Muscle layer of colon (tissue), 2 donors: ENCODE measurements around the gene AP3S1.
A peak's percentile ranks its signal among the peaks of the same experiment; 100 is the strongest.
"Not testable (repeated sequence)": the region's sequence is repeated elsewhere in the genome, so short reads cannot be mapped to it uniquely, and the experiment has no call there.

Experiments
- H3K27ac ChIP-seq: one replicate; pipeline ENCODE4 v1.7.0; 2013; ENCODE audit warnings: low read depth, mild to moderate bottlenecking, low read length, moderate library complexity
- H3K27me3 ChIP-seq, 2 donors: one replicate each; pipeline ENCODE4 v1.7.0; 2013; ENCODE audit warnings: low read length in 2 of 2, mild to moderate bottlenecking in 2 of 2; ENCODE audit not compliant: insufficient read depth in 2 of 2, control insufficient read depth in 1 of 2
- H3K36me3 ChIP-seq: one replicate; pipeline ENCODE4 v1.7.0; 2013; ENCODE audit warnings: mild to moderate bottlenecking, low read length; ENCODE audit not compliant: insufficient read depth
- H3K4me1 ChIP-seq: one replicate; pipeline ENCODE4 v1.7.0; 2013; ENCODE audit warnings: mild to moderate bottlenecking, low read length; ENCODE audit not compliant: insufficient read depth
- H3K4me3 ChIP-seq, 2 donors: one replicate each; pipeline ENCODE4 v1.7.0; 2013; ENCODE audit warnings: low read length in 2 of 2, low read depth in 1 of 2, mild to moderate bottlenecking in 1 of 2, moderate library complexity in 1 of 2
- H3K9ac ChIP-seq: one replicate; pipeline ENCODE4 v1.7.0; 2013; ENCODE audit warnings: low read length
- H3K9me3 ChIP-seq: one replicate; pipeline ENCODE4 v1.7.0; 2013; ENCODE audit warnings: mild to moderate bottlenecking, low read length
- donor health status: abdominal sarcoma.
- donor health status: Adenocarcinoma of cecum.

The AP3S1 gene

GRCh38 chr5:115811406-115811805 lies 30.3 kb upstream of the AP3S1 start:
- peaks cover 6% of the 10 kb centered on the region for H3K4me1 ChIP-seq
- H3K9ac ChIP-seq: no peak overlapping the region
- H3K4me3 ChIP-seq: no peak overlapping the region
- H3K9me3 ChIP-seq: no peaks in the 10 kb centered on the region
- peaks cover 6 to 20% of the 10 kb centered on the region in 2 donors for H3K27me3 ChIP-seq
- no peak overlapping the region for H3K27ac ChIP-seq
- H3K36me3 ChIP-seq: no peaks in the 10 kb centered on the region

GRCh38 chr5:115812372-115812771 lies 29.4 kb upstream of the AP3S1 start:
- Histone ChIP-seq H3K9ac (no peak overlapping the region), H3K9me3 (no peaks in the 10 kb centered on the region), H3K27me3 (peaks cover 6 to 25% of the 10 kb centered on the region in 2 donors), H3K4me1 (peaks cover 6% of the 10 kb centered on the region), H3K4me3 (no peak overlapping the region), H3K27ac (no peak overlapping the region), H3K36me3 (no peaks in the 10 kb centered on the region)

- Histone ChIP-seq H3K9me3 (no peaks in the 10 kb centered on the region), H3K36me3 (no peaks in the 10 kb centered on the region), H3K9ac (no peak overlapping the region), H3K4me1 (peaks cover 6% of the 10 kb centered on the region), H3K4me3 (no peak overlapping the region), H3K27me3 (peaks cover 6 to 25% of the 10 kb centered on the region in 2 donors), H3K27ac (no peak overlapping the region)
Observed at GRCh38 chr5:115813719-115814118, 28.0 kb upstream of the AP3S1 start.

- Histone ChIP-seq H3K4me1 (peaks cover 6% of the 10 kb centered on the region), H3K27me3 (peaks cover 6 to 25% of the 10 kb centered on the region in 2 donors), H3K9ac (peak overlapping the region; percentile 13), H3K36me3 (no peaks in the 10 kb centered on the region), H3K4me3 (peak overlapping the region; percentile 72 to 77), H3K27ac (no peak overlapping the region), H3K9me3 (no peaks in the 10 kb centered on the region)
Observed at GRCh38 chr5:115815006-115815692, 26.6 kb upstream of the AP3S1 start.

DNA sequence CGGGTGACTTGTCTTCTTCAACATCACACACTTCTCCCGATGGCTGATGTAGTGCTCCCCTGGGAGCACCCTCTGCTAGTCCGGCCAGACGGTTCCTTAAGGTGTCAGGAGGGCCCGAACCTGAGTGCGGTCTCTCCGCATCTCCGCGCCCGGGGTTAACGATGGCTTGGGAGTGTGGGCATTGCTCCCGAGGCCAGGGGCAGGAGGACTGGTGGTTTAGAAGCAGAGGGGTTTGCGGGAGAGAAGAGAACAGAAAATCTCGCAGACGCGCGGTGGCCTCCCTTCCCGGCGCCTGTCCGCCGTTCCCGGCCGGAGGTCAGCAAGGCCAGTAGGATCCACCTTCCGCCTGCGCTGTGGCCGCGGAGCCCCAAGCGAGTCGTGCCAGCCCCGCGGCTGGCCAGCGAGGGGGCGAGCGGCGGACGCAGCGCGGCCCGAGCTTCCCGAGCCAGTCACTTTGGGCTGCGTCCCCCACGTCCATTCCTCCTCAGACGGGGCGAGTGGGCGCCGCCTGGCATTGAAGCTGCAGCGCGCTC lies 26.0 kb upstream of the AP3S1 start:
- peak overlapping the region; percentile 19 for H3K27ac ChIP-seq
- H3K27me3 ChIP-seq: peaks cover 6 to 25% of the 10 kb centered on the region in 2 donors
- no peaks in the 10 kb centered on the region for H3K36me3 ChIP-seq
- peaks cover 6% of the 10 kb centered on the region for H3K4me1 ChIP-seq
- H3K9me3 ChIP-seq: no peaks in the 10 kb centered on the region
- H3K4me3 ChIP-seq: peak overlapping the region; percentile 72 to 77
- H3K9ac ChIP-seq: peak overlapping the region; percentile 13

GRCh38 chr5:115816226-115817081 lies 25.3 kb upstream of the AP3S1 start, which contains the start of gene CDO1:
Gene CDO1, minus strand, starts transcription at chr5:115816659. Its CDS starts 262 bp downstream, at chr5:115816397.
- Histone ChIP-seq H3K27me3 (peaks cover 6 to 25% of the 10 kb centered on the region in 2 donors), H3K9ac (peak within 1 kb of the TSS; percentile 13), H3K36me3 (no peaks in the 10 kb centered on the region), H3K27ac (peak within 1 kb of the TSS; percentile 19), H3K4me1 (peaks cover 6% of the 10 kb centered on the region), H3K4me3 (peak within 1 kb of the TSS; percentile 72 to 77), H3K9me3 (no peaks in the 10 kb centered on the region)

DNA sequence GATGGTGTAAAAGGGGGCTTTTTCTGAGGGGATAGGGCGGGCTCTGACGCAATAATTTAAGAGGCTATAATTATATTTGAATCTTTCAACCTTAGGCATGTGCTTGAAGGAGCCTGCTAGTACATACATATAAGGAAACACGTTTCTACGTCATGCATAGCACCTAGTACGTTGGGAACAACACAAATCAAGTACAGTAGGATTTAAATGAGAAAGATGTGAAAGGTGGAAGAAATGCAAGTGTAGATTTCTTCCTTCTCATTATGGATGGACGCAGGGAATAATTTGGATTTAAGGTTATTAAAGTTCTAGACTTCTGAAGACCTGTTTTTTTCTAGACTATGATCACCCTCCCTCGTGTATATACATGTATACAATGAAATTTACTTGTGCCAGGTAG lies 24.3 kb upstream of the AP3S1 start:
- no peak overlapping the region for H3K27ac ChIP-seq
- H3K36me3 ChIP-seq: no peaks in the 10 kb centered on the region
- peaks cover 6 to 25% of the 10 kb centered on the region in 2 donors for H3K27me3 ChIP-seq
- no peak overlapping the region for H3K9ac ChIP-seq
- no peak overlapping the region for H3K4me3 ChIP-seq
- H3K9me3 ChIP-seq: no peaks in the 10 kb centered on the region
- peaks cover 6% of the 10 kb centered on the region for H3K4me1 ChIP-seq

- H3K4me1 ChIP-seq: peaks cover 6% of the 10 kb centered on the region
- no peaks in the 10 kb centered on the region for H3K36me3 ChIP-seq
- no peak overlapping the region for H3K27ac ChIP-seq
- no peak overlapping the region for H3K9ac ChIP-seq
- H3K9me3 ChIP-seq: no peaks in the 10 kb centered on the region
- peaks cover 6 to 24% of the 10 kb centered on the region in 2 donors for H3K27me3 ChIP-seq
- H3K4me3 ChIP-seq: no peak overlapping the region
Observed at GRCh38 chr5:115818821-115819220, 22.9 kb upstream of the AP3S1 start.

GRCh38 chr5:115820846-115821245 lies 20.9 kb upstream of the AP3S1 start:
- peaks cover 0 to 10% of the 10 kb centered on the region in 2 donors for H3K27me3 ChIP-seq
- no peak overlapping the region for H3K27ac ChIP-seq
- H3K36me3 ChIP-seq: no peaks in the 10 kb centered on the region
- H3K9ac ChIP-seq: no peak overlapping the region
- H3K4me3 ChIP-seq: no peak overlapping the region
- H3K9me3 ChIP-seq: no peaks in the 10 kb centered on the region
- no peaks in the 10 kb centered on the region for H3K4me1 ChIP-seq

GRCh38 chr5:115824983-115825382 lies 16.8 kb upstream of the AP3S1 start:
- H3K27me3 ChIP-seq: not testable (repeated sequence)

DNA sequence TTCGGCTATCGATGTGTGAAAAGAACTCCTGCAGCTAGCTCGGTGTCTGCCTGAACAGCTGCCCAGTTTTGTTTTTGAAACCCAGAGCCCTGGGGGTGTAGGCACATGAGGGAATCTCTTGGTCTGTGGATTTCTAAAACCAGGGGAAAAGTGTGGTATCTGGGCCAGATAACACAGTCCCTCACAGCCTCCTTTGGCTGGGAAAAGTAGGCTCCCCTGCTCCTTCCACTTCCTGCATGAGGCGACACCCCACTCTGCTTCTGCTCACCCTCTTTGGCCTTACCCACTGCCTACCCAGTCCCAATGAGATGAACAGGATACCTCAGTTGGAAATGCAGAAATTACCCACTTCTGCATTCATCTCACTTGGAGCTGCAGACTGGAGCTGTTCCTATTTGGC lies 15.8 kb upstream of the AP3S1 start:
- H3K27ac ChIP-seq: no peak overlapping the region
- no peak overlapping the region for H3K9ac ChIP-seq
- H3K36me3 ChIP-seq: peaks cover 14% of the 10 kb centered on the region
- no peaks in the 10 kb centered on the region for H3K4me1 ChIP-seq
- no peaks in the 10 kb centered on the region for H3K9me3 ChIP-seq
- no peaks in the 10 kb centered on the region for H3K27me3 ChIP-seq
- H3K4me3 ChIP-seq: no peak overlapping the region

More at GRCh38 chr5:115824983-115825382, 16.8 kb upstream of the AP3S1 start:
- not testable (repeated sequence) for H3K4me3 ChIP-seq, H3K9ac ChIP-seq, H3K9me3 ChIP-seq, H3K27ac ChIP-seq, H3K4me1 ChIP-seq
- H3K36me3 ChIP-seq: peaks cover 12% of the 10 kb centered on the region
